ENCODE data around the gene KIAA1328. TPM values are rescaled to one million over a fixed set of nuclear protein-coding genes. Genes with fewer than 3 reads are reported as not detected.

The KIAA1328 gene
- 3.1 and 3.2 TPM in 2 replicates for total RNA-seq

DNA sequence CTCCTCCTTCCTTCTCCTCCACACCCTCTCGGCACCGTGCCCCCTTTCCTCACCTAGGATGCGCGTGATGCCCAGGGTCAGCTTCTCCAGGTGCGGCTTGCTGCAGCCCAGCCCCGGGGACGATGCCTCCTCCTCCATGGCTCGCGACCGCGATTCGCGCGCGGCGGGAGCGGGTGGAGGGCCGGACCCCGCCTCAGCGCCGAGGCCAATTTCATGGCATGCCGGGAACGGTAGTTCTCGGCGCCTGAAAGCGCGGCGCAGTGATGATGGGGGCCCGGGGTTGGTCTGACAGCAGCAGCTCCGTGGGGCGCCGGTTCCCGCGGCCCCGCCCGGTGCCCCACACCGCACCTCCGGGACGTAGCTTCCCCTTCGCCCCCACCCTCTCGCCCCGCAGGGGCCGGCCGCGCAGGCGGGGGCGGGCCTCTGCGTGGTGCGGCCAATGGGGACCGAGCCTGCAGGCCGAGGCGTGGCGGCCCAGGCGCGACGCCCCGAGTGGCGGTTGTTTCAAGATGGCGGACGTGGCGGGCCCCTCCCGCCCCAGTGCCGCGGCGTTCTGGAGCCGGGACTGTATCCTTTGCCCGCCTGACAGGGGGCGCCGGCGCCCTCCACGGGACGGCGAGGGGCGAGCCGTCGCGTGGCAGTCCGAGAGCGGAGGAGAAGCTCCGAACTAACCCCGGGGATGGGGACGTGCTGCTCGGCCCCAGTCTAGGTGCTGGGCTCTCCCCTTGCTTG lies at the start of gene KIAA1328, which contains the start of gene TPGS2:
Gene KIAA1328, plus strand, starts transcription at position 498 of the 732 bp plus-strand sequence. Its CDS starts 12 bp downstream, at position 510.
Gene TPGS2, minus strand, starts transcription at position 373 of the 732 bp plus-strand sequence. Its CDS starts 235 bp downstream, at position 138.

Other genes with a start within 250 kb of the KIAA1328 start
- gene TPGS2, start 125 bp upstream of the KIAA1328 start, total RNA-seq: 108 and 112 TPM in 2 replicates

Measured in smooth muscle cell of bladder (primary cell).